Large intestine (tissue), 3 donors: ENCODE measurements around the gene ITGA3. TPM values are rescaled to one million over a fixed set of nuclear protein-coding genes. Genes with fewer than 3 reads are reported as not detected.

Experiments
- DNase-seq, 2 donors: peaks; one replicate each; pipeline versions ENCODE4 v3.0.0 to v3.0.0-alpha.2; 2013
- H3K27ac ChIP-seq: one replicate; pipeline ENCODE4 v1.5.1; 2013; ENCODE audit warnings: low read length
- H3K27me3 ChIP-seq: 2 replicates; pipeline ENCODE4 v1.6.1; 2013; ENCODE audit warnings: low read length; ENCODE audit not compliant: control insufficient read depth, insufficient read depth
- H3K36me3 ChIP-seq: 2 replicates; pipeline ENCODE4 v1.6.1; 2013; ENCODE audit warnings: low read length; ENCODE audit not compliant: control insufficient read depth, insufficient read depth
- H3K4me1 ChIP-seq: one replicate; pipeline ENCODE4 v1.6.1; 2013; ENCODE audit warnings: low read length; ENCODE audit not compliant: control insufficient read depth, insufficient read depth
- H3K4me3 ChIP-seq: one replicate; pipeline ENCODE4 v1.5.1; 2013; ENCODE audit warnings: low read length
- H3K9me3 ChIP-seq: one replicate; pipeline ENCODE4 v1.6.1; 2013; ENCODE audit warnings: mild to moderate bottlenecking, low read depth, low read length, moderate library complexity; ENCODE audit not compliant: control insufficient read depth
- WGBS: methylation state at CpG from one replicate; pipeline ENCODE4 v1.1.5; 2013; ENCODE audit warnings: low lambda C conversion rate; ENCODE audit not compliant: insufficient coverage; 5-methylcytosine and 5-hydroxymethylcytosine counted together
- polyA plus RNA-seq: library from polyadenylated mRNA; unstranded; fragments of 120-200 nt; gene quantifications from one replicate; pipeline ENCODE4 v1.2.1, GENCODE V29; 2013

ITGA3 gene
- polyA plus RNA-seq, 1 donor: 61.8 TPM

DNA sequence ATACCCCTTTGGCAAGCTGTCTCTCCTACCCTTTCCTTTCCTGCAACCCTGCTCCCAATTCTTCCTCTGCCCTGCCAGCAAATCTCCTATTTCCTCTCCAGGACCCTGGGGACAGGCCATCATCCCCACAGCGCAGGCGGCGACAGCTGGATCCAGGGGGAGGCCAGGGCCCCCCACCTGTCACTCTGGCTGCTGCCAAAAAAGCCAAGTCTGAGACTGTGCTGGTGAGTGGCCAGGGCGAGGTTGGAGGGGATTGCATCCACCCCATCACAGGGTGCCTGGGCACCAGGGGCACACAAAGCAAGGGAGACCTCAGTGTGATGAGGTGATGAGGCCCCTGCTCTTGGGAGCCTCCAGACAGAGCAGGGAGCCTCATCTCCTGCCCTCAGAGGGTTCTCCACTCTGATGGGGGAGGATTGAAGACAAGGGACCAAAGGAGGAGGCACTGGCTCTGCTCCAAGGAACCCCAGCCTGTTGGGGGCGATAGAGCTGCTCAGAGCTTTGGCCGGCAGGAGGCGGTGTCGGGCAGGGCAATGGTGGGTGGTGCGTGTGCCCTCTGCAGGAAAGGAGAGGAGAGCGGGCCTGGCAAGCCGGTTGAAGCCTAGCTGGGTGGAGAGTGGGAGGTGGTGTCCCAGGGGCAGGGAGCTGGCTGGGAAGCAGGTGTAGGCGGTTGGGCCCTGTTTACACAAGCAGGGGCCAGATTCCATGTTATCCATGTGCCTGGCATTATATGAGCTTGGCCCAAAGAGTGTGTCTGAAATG, 23.6 kb downstream of the ITGA3 start:
- Histone ChIP-seq H3K27ac (no peak overlapping the region), H3K36me3 (peaks cover 62% of the 10 kb centered on the region), H3K4me3 (no peak overlapping the region)

DNA sequence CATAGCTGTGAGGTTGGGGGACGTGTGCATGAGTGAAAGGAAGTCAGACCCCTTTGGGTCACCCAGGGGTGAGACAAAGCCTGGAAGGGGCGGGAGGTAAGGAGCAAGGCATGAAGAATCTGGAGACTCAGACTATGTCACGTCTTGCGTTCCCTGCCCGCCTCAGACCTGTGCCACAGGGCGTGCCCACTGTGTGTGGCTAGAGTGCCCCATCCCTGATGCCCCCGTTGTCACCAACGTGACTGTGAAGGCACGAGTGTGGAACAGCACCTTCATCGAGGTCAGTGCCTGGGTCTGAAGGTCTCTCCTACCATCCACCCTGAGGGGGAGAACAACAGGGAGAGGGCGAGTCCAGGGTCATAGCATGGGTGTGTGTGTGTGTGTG, 24.2 kb downstream of the ITGA3 start:
- H3K9me3 ChIP-seq: no peaks in the 10 kb centered on the region
- H3K4me3 ChIP-seq: no peak overlapping the region
- no peaks in the 10 kb centered on the region for H3K27me3 ChIP-seq
- no CpG with 5 or more reads among the region's 11 CpGs for WGBS
- no peak overlapping the region for H3K27ac ChIP-seq
- no peaks in the 10 kb centered on the region for H3K4me1 ChIP-seq
- no peak for DNase-seq
- peaks cover 60% of the 10 kb centered on the region for H3K36me3 ChIP-seq

More for the DNA sequence above, 23.6 kb downstream of the ITGA3 start:
- 40% methylated on average over 1 of the region's 12 CpGs for WGBS
- no peaks in the 10 kb centered on the region for H3K27me3 ChIP-seq
- no peaks in the 10 kb centered on the region for H3K4me1 ChIP-seq
- DNase-seq: peak in 1 of 2 donors; percentile 56
- H3K9me3 ChIP-seq: no peaks in the 10 kb centered on the region

DNA sequence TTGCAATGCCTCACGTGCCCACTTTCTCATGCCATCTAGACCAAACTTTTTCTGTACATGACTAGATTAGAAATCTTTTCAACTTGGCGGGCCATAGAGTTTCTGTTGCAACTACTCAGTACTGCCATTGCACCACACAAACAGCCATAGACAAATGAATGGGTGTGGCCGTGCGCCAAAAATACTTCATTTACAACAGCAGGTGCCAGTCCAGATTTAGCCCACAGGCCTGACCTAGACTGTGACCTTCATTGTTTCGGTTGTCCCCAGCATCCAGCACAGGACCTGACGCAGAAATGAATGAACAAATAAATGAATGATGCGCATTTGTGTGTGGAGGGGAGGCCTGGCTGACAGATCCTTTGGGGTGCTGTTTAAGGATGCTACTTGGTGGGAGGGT, 24.9 kb downstream of the ITGA3 start:
- no peak for DNase-seq
- 100% methylated on average over 1 of the region's 7 CpGs for WGBS

DNA sequence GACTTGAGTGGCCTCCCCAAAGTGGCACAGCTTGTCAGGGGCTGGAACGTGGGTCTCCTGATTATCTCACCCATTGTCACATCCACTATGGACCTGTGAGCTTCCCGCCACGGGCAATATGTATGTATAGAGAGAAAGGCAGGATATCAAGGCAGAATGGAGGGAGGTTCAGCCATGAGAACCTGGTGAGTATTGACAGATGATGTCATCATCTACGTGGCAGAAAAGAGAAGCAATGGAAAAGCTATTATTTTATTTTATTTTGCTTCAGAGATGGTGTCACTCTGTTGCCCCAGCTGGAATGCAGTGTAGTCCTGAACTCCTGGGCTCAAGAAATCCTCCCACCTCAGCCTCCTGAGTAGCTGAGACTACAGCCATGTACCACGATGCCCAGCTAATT, 25.8 kb downstream of the ITGA3 start:
- H3K9me3 ChIP-seq: no peaks in the 10 kb centered on the region
- H3K27me3 ChIP-seq: no peaks in the 10 kb centered on the region
- no peak overlapping the region for H3K4me3 ChIP-seq
- no peaks in the 10 kb centered on the region for H3K4me1 ChIP-seq
- peaks cover 50% of the 10 kb centered on the region for H3K36me3 ChIP-seq
- no CpG with 5 or more reads among the region's 5 CpGs for WGBS
- no peak for DNase-seq
- no peak overlapping the region for H3K27ac ChIP-seq

More for the DNA sequence above, 24.9 kb downstream of the ITGA3 start:
- Histone ChIP-seq H3K27ac (no peak overlapping the region), H3K4me3 (no peak overlapping the region), H3K9me3 (no peaks in the 10 kb centered on the region), H3K4me1 (no peaks in the 10 kb centered on the region), H3K27me3 (no peaks in the 10 kb centered on the region), H3K36me3 (peaks cover 52% of the 10 kb centered on the region)

DNA sequence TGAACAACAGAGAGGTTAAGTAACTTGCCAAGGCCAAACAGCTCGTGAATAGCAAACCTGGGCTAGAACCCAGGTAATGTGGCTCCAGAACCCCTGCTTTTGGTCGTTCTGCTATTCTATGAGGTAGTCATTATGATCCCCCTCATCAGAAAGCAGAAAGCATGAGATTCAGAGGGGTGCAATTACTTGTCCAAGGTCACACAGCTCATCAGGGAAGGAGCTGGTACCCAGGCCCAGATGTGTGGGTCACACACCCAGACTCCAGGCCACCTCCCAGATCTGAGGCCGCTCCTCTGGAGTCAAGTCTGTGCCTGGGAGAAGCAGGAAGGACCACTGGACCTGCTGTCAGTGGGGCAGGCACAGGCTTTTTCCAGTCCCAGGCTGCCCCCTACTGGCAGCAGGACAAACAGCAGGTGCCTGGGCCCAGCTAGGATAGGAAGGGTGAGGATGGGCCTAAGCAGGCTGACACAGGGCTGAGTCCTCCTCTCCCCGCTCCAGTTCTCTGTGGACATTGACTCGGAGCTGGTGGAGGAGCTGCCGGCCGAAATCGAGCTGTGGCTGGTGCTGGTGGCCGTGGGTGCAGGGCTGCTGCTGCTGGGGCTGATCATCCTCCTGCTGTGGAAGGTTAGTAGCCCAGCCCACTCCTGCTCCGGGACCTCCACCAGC, 31.5 kb downstream of the ITGA3 start:
- Histone ChIP-seq H3K4me3 (no peak overlapping the region), H3K4me1 (no peaks in the 10 kb centered on the region), H3K36me3 (peaks cover 24% of the 10 kb centered on the region), H3K9me3 (no peaks in the 10 kb centered on the region), H3K27me3 (no peaks in the 10 kb centered on the region), H3K27ac (no peak overlapping the region)
- WGBS: no CpG with 5 or more reads among the region's 10 CpGs
- peak in 1 of 2 donors; percentile 61 for DNase-seq

DNA sequence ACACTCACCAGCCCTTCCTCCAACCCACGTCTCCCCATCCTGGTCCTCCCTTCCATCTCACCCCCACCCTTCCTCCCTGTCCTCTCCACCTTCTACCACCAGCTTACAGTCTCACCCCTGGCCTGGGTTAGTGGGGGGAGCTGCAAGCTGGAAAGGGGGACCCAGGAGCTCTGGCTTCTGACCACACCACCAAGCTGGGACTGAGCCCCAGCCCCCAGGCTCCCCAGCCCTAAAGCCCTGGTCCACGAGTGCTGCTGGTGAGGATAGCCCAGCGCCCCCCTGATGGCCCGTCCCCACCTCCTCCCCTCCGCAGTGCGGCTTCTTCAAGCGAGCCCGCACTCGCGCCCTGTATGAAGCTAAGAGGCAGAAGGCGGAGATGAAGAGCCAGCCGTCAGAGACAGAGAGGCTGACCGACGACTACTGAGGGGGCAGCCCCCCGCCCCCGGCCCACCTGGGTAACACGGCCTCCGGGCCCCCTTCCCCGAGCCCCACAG, 32.0 kb downstream of the ITGA3 start:
- H3K4me3 ChIP-seq: no peak overlapping the region
- no peak overlapping the region for H3K27ac ChIP-seq
- H3K27me3 ChIP-seq: no peaks in the 10 kb centered on the region
- peaks cover 24% of the 10 kb centered on the region for H3K36me3 ChIP-seq
- H3K4me1 ChIP-seq: no peaks in the 10 kb centered on the region
- no CpG with 5 or more reads among the region's 19 CpGs for WGBS
- DNase-seq: no peak
- no peaks in the 10 kb centered on the region for H3K9me3 ChIP-seq

DNA sequence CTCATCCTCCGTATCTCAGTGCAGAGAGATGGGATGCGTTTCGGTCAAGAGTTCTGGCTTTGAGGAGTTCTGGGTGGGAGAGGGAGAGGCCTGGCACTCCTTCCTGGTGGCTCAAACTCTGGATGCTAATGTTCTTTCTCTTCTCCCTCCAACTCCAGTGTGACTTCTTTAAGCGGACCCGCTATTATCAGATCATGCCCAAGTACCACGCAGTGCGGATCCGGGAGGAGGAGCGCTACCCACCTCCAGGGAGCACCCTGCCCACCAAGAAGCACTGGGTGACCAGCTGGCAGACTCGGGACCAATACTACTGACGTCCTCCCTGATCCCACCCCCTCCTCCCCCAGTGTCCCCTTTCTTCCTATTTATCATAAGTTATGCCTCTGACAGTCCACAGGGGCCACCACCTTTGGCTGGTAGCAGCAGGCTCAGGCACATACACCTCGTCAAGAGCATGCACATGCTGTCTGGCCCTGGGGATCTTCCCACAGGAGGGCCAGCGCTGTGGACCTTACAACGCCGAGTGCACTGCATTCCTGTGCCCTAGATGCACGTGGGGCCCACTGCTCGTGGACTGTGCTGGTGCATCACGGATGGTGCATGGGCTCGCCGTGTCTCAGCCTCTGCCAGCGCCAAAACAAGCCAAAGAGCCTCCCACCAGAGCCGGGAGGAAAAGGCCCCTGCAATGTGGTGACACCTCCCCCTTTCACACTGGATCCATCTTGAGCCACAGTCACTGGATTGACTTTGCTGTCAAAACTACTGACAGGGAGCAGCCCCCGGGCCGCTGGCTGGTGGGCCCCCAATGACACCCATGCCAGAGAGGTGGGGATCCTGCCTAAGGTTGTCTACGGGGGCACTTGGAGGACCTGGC, 33.3 kb downstream of the ITGA3 start:
- no peak for DNase-seq
- Histone ChIP-seq H3K9me3 (no peaks in the 10 kb centered on the region), H3K36me3 (peaks cover 24% of the 10 kb centered on the region), H3K4me3 (no peak overlapping the region), H3K4me1 (no peaks in the 10 kb centered on the region), H3K27ac (no peak overlapping the region), H3K27me3 (no peaks in the 10 kb centered on the region)
- WGBS: no CpG with 5 or more reads among the region's 25 CpGs

DNA sequence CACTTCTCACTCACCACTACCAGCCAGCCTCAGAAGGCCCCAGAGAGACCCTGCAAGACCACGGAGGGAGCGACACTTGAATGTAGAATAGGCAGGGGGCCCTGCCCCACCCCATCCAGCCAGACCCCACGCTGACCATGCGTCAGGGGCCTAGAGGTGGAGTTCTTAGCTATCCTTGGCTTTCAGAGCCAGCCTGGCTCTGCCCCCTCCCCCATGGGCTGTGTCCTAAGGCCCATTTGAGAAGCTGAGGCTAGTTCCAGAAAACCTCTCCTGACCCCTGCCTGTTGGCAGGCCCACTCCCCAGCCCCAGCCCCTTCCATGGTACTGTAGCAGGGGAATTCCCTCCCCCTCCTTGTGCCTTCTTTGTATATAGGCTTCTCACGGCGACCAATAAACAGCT, 34.2 kb downstream of the ITGA3 start:
- Histone ChIP-seq H3K36me3 (peaks cover 24% of the 10 kb centered on the region), H3K4me3 (no peak overlapping the region), H3K27ac (no peak overlapping the region), H3K27me3 (no peaks in the 10 kb centered on the region), H3K9me3 (no peaks in the 10 kb centered on the region), H3K4me1 (peaks cover 3% of the 10 kb centered on the region)
- WGBS: no CpG with 5 or more reads among the region's 6 CpGs
- DNase-seq: no peak

DNA sequence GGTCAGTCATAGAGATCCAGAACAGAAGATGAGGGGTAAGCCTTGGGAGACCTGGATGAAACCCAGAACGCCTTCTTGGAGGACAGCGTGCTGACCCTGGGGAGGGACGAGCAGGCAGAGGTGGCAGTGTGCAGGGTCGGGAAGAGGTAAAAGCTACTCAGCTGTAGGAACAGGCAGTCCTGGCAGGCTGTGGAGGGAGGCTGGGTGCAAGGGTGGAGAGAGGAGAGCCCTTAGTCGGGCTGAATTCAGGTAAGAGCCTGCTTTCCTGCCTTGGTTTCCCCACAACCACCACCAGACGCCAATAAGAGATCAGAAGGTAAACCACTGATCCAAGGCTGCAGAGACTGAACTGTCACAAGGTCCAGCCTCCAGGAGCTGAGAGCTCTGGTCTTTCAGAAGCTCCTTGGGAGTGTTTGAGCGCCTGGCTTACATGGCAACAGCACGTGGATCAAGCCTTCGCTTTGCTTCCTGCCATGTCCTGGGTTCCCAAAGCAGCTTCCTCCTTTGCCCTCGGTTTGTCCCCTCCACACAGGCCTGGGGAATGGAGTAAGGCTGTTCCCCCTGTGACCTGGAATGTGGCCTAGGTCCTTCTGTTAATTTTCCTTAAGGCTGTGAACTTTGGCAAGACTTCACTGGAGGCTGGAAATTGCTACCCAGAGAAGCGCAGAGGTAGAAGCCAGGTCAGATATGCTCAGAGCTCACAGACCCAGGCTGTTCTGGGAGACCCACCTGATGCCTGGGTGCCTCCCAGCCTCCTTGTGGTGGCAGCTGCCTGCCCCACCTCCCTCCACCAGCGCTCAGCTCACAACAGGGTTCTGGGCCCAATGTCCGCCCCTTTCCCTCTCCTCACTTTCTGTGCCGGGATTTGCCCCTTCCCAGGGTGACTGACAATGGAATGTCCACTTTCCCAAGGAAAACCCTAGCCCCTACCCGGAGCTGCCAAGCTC, 35.3 kb downstream of the ITGA3 start:
- Histone ChIP-seq H3K4me1 (peaks cover 6% of the 10 kb centered on the region), H3K4me3 (no peak overlapping the region), H3K27ac (no peak overlapping the region), H3K27me3 (no peaks in the 10 kb centered on the region), H3K9me3 (no peaks in the 10 kb centered on the region), H3K36me3 (peaks cover 24% of the 10 kb centered on the region)
- DNase-seq: no peak
- 80% methylated on average over 1 of the region's 15 CpGs for WGBS
